Measurements from ENCODE around the gene TAF8. TPM values are rescaled to one million over a fixed set of nuclear protein-coding genes. Genes with fewer than 3 reads are reported as not detected.

Gene TAF8
- polyA plus RNA-seq, 1 donor (not counting 4 experiments of a cell fraction or from before 2014, with no cell fraction given) = 15.9 TPM

DNA sequence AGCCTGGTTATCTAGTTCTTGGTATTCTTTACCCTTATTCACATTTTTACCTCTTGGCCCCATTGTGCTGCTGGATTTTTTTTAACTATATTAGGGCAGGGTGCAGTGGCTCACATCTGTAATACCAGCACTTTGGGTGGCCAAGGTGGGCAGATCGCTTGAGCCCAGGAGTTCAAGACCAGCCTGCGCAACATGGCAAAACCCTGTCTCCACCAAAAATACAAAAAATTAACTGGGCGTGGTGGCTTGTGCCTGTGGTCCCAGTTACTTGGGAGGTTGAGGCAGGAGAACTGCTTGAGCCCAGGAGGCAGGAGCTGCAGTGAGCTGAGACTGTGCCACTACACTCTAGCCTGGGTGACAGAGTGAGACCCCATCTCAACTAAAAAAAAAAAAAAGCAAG, 12.2 kb upstream of the TAF8 start:
- Histone ChIP-seq H3K27me3 (ENCODE audit: control insufficient read depth, extremely low read depth, insufficient read depth, low read length) (no peaks in the 10 kb centered on the region), H3K9me3 (ENCODE audit: control insufficient read depth, low read depth, low read length) (no peaks in the 10 kb centered on the region), H3K4me3 (ENCODE audit: control insufficient read depth in 2 of 3, extremely low read depth in 1 of 3, insufficient read depth in 2 of 3, low read depth in 1 of 3, low read length in 3 of 3) (no peak overlapping the region), H3K79me2 (ENCODE audit: control insufficient read depth, insufficient read depth, low read length) (peaks cover 9% of the 10 kb centered on the region), H3K27ac (ENCODE audit: control insufficient read depth, insufficient read depth, low read length) (no peak overlapping the region), H3K9ac (ENCODE audit: control insufficient read depth, extremely low read depth, insufficient read depth, low read length) (no peak overlapping the region), H3K4me1 (ENCODE audit: control insufficient read depth, extremely low read depth, insufficient read depth, low read length) (no peaks in the 10 kb centered on the region), H3K9me1 (ENCODE audit: control insufficient read depth, extremely low read depth, insufficient read depth, low read length) (no peaks in the 10 kb centered on the region), H3K36me3 (ENCODE audit: control insufficient read depth in 2 of 2, extremely low read depth in 1 of 2, insufficient read depth in 2 of 2, low read length in 2 of 2) (peaks cover 0 to 1% of the 10 kb centered on the region in 2 experiments), H2AFZ (ENCODE audit: control insufficient read depth, low read length) (no peak overlapping the region), H3K4me2 (ENCODE audit: control insufficient read depth, extremely low read depth, insufficient read depth, low read depth, low read length) (no peak overlapping the region), H4K20me1 (ENCODE audit: control insufficient read depth, extremely low read depth, insufficient read depth, low read length) (no peaks in the 10 kb centered on the region)
- no peak for DNase-seq (ENCODE audit: low read depth, low spot score)
- dilution Hi-C loops (cut with MboI; ENCODE audit: extremely low pct_ligation_motif_present, low sequenced_read_pairs) = no loop called here
- no peak for TF ChIP-seq EZH2 (IDR thresholded peaks at IDR 0.05; ENCODE audit: low read length)
- no peak for TF ChIP-seq CTCF (optimal IDR thresholded peaks at IDR 0.05 in 1 of 3, IDR thresholded peaks at IDR 0.05 in 1 of 3, conservative IDR thresholded peaks at IDR 0.05 in 1 of 3; ENCODE audit: extremely low read depth in 1 of 3, insufficient read depth in 2 of 3, low read length in 3 of 3)
- FAIRE-seq = no peak

- Histone ChIP-seq H3K4me1 (ENCODE audit: control insufficient read depth, extremely low read depth, insufficient read depth, low read length) (peaks cover 2% of the 10 kb centered on the region), H3K9me3 (ENCODE audit: control insufficient read depth, low read depth, low read length) (no peaks in the 10 kb centered on the region), H3K4me3 (ENCODE audit: control insufficient read depth in 2 of 3, extremely low read depth in 1 of 3, insufficient read depth in 2 of 3, low read depth in 1 of 3, low read length in 3 of 3) (no peak overlapping the region), H3K9me1 (ENCODE audit: control insufficient read depth, extremely low read depth, insufficient read depth, low read length) (no peaks in the 10 kb centered on the region), H3K27ac (ENCODE audit: control insufficient read depth, insufficient read depth, low read length) (no peak overlapping the region), H3K27me3 (ENCODE audit: control insufficient read depth, extremely low read depth, insufficient read depth, low read length) (no peaks in the 10 kb centered on the region), H4K20me1 (ENCODE audit: control insufficient read depth, extremely low read depth, insufficient read depth, low read length) (no peaks in the 10 kb centered on the region), H3K36me3 (ENCODE audit: control insufficient read depth in 2 of 2, extremely low read depth in 1 of 2, insufficient read depth in 2 of 2, low read length in 2 of 2) (peaks cover 0 to 1% of the 10 kb centered on the region in 2 experiments), H3K79me2 (ENCODE audit: control insufficient read depth, insufficient read depth, low read length) (peaks cover 12% of the 10 kb centered on the region), H3K9ac (ENCODE audit: control insufficient read depth, extremely low read depth, insufficient read depth, low read length) (no peak overlapping the region), H2AFZ (ENCODE audit: control insufficient read depth, low read length) (no peak overlapping the region), H3K4me2 (ENCODE audit: control insufficient read depth, extremely low read depth, insufficient read depth, low read depth, low read length) (no peak overlapping the region)
- no peak for TF ChIP-seq CTCF (optimal IDR thresholded peaks at IDR 0.05 in 1 of 3, IDR thresholded peaks at IDR 0.05 in 1 of 3, conservative IDR thresholded peaks at IDR 0.05 in 1 of 3; ENCODE audit: extremely low read depth in 1 of 3, insufficient read depth in 2 of 3, low read length in 3 of 3)
- TF ChIP-seq EZH2 (IDR thresholded peaks at IDR 0.05; ENCODE audit: low read length) = no peak
- dilution Hi-C loops (cut with MboI; ENCODE audit: extremely low pct_ligation_motif_present, low sequenced_read_pairs) = no loop called here
- DNase-seq (ENCODE audit: low read depth, low spot score) = no peak
- no peak for FAIRE-seq
Measured at GRCh38 chr6:42038811-42039408, 11.4 kb upstream of the TAF8 start.
